HG03565 (cell line): Measurements from ENCODE around the gene PRKD1.

ENCODE experiments used
- ATAC-seq: cut with Tn5 transposase; IDR thresholded peaks from one replicate; pipeline ENCODE4 v1.9.1; 2021; ENCODE audit warnings: mild to moderate bottlenecking, moderate library complexity; ENCODE audit not compliant: unreplicated experiment

The PRKD1 gene

DNA sequence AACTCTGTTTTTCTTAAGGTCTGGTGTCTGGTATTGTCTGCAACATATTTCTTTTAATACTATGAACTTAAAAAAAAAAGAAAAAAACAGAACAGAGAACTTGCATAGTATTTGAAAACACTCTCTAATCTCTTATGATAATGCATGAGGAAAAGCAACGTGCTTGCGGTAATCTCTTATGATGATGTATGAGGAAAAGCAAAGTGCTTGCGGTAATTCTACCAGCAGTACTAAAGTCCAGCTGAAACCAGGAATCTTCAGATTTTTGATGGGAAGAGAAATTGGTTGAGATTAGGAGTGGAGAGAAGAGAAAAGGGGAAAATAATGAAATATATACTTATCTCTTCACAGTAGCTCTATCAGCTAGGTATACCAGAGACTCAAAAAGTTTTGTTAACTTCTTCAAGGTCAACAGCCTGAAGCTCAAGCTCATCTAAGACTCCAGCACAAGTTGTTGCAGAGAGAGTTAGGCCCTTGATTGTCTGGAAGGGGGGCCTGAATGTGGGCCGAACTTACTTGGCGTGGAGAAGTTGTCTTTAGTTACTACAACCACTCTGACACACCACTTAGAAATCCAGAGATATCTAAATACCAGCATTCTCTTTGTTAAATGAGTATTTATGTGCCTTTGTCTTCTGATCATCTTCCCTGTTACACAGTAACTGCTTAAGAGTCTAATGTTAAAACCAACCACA is 240.4 kb downstream of the PRKD1 start:
- no peak for ATAC-seq

DNA sequence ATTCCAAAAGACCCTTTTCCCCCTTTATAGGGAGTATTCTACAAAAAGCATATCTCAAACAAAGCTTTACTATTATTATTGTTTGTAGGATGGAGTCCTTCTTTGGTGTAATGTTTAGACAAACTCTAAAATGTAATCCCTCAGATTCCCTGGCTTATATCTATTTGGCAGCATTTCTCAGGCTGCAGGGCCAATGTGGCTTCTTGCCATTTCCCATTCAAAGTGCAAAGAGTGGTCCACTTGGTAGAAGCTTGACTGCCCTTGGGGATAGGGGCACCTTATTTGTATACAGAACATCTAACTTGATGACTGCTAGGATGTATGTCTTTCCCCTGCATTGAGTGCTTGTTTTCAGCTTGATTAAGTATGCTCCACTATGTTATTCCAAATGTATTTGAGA is 242.7 kb downstream of the PRKD1 start:
- no peak for ATAC-seq

DNA sequence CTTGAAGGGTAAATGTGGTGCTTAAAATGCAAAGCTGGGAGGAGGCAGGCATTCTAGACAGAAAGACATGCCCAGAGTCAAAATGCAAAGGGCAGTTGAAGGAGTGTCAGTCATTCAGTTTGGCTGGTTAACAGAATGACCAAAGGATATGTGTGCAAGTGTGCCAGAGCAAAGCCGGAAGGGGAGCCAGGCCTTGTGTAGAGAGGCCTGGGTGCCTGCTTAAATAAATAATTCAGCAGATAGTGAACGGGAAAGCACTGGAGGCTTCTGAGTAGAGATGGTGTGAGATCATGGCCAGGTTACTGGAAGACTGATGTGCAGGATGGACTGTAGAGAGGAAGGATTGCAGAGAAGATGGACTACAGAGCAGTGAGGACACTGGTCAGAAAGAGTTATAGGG is 244.9 kb downstream of the PRKD1 start:
- ATAC-seq, result no peak

DNA sequence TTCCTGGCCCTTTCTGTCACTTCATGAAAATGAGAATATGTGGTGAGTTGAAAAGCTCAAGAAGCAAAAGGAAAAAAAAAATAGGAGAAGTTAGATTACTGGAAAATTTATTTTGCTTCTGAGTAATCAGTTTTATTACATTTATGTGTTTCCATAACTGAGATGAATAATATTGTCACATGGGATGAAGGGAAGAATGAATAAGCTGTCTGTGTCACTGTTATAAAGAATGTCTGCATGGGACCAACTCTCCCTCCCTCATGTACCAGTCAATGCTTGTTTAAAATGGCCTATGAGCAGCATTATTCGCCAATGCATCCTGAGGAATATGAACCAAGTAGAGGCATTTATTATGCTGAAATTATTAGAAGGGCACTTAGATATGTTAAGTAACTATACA is 246.3 kb downstream of the PRKD1 start:
- ATAC-seq, result no peak

- no peak for ATAC-seq
These were observed 252.9 kb downstream of the PRKD1 start for GRCh38 chr14:29674566-29675285.

DNA sequence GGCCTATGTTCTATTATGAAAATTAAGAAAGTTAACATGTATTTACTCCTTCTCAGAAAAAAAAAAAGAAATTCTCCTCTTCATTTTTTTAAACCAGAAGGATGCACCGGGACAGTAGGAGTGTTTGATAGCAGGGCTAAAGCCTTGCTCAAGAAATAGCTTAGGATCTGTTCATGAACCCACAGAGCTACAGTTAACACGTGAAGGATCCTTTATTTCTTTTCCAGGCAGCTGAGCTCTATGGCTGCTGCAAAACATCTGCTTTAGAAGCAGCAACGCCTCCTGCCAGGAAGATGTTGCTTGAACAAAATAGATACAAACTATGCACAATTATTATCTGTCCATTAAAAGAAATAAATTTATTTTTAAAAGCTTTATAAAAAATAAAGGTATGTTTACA is 254.8 kb downstream of the PRKD1 start:
- no peak for ATAC-seq

- no peak for ATAC-seq
These were observed 256.6 kb downstream of the PRKD1 start for GRCh38 chr14:29671034-29671433.

GRCh38 chr14:29668201-29668600 is 259.4 kb downstream of the PRKD1 start:
- ATAC-seq, result no peak

- no peak for ATAC-seq
These were observed 263.1 kb downstream of the PRKD1 start for GRCh38 chr14:29664515-29664914.

DNA sequence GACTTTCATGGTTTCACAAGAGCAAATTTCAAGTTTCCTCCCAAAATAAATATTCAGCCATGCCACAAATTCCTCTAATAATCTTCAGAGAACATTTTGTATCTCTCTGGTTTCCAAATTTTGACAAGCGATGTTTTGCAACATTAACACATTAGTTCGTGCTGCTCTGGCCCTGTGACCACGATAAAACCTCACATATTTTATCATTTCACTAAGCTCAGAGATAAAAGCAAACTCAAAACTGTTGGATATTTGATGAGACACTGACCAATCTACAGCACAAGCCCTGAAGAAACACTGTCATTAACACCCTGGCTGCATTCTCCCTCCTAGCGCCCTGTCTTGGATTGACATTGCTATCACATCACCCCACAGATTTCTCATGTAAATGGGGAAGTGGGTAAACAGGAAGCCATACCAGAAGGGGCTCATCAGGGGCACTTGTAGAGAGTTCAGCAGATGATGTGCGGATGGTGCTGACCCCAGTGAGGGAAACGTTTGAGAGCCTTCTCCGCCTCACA is 264.3 kb downstream of the PRKD1 start:
- ATAC-seq, result no peak

DNA sequence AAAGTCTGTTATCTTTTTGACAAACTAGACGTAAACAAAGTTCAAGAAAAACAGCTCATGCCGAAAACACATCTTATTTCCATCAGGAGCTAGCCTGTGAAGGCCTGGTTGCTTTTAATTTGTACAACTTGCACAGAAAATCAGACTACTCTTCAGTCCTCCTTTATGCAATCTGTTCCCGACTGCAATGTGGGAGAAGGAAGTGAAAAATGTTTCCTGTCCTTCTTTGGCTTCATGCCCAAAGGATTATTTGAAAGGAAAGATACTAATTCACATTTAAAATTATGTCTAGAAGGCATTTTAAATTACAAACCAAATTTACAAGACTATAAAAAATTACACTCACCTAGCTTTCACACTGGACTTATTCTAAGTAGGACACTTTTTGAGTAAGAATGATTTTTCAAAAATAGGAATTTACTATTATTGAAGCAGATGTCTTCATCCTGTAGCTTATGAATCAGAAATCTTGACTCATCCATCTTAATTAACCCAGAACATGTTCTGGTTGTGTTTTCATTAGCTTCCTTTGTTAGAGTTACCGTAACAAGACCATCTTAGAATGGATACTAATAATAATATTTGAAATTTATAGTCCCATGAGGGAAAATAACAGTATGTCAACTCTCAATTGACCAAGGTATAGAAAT is 272.6 kb downstream of the PRKD1 start:
- ATAC-seq, result no peak

DNA sequence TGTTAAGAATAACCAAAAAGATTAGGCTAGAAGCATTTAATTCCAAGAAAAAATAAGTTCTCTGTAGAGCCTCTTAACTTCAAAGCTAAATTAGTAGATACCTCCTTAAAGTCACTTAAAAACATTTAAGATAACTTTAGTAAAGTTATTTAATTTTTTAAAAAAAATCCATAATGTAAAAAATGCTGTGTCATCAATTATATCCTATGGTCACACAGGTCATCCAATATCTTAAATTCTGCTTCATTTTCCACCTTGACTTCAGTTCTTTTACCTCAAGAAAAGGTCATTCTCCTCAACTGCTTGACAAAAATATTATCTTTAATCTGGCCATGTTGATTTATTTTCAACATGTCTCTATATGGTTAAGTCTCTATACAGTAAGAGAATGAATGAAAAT is 274.3 kb downstream of the PRKD1 start:
- ATAC-seq, result no peak

DNA sequence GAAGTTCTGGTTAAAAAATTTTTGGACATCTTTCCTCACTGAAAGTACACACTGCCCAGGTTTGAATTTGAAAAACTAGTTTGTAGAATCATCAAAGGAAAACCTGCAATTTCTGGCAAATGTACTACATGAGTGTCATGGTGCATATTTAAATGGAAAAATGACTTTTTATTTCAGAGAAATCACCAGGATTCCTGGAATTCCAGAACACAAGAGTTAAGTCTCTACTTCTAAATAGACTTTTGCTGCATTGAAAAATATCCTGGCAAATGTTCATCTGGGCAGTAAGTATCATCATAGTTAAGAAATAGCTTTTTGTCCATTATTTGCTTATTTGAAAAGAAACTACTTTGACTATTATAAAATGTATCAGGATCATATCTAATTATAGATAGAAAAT is 275.1 kb downstream of the PRKD1 start:
- ATAC-seq, result no peak

DNA sequence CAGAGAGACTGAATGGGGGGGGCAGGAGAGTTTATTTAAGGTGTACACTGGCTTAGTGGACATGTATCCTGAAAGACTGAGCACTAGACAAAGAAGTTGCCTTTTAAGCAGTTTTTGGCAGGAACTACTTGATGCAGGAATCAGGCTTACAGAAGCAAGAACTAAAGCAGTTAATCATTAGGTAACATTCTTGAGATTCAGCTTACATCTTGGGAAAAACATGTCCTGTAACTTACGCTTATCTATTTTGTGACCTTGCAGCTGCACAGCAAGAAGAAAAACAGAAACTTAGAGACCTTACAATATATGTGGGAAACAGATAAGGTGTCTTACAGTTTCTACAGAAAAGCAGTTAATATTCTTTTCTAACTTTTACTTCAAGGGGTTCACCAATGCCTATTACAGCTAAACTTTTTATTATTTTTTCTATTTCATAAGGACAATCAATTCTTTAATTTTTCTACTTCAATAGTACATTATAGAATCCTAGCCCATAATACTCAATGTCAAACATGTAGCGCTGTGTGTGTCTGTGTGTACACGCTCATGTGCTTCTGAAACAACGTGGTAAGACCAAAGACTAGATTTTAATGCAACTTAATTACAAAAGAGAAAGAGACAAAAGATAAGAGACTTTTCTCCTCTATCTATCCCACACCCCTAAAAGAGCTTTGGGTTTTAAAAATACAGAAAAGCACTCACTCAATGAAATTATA is 276.9 kb downstream of the PRKD1 start:
- ATAC-seq, result no peak

DNA sequence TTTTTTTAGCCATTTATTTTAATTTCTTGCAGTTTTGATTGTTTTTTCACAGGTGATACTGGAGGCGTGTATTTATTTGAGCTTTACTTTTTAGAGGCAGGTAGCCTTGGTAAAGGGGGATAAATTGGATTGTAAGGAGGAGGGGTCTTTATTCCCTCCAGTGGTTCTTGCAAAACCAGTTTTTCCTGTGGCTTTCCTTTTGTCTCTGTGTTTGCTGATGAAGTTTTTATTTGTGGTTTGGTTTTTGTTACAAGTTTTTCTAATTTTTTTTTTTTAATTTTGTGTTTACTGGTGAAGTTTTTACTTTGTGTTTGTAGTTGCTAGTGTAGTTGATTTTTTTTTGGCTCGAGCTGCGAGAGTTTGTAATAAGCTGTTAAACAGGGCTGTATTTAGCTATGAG is 278.5 kb downstream of the PRKD1 start:
- ATAC-seq, result no peak

DNA sequence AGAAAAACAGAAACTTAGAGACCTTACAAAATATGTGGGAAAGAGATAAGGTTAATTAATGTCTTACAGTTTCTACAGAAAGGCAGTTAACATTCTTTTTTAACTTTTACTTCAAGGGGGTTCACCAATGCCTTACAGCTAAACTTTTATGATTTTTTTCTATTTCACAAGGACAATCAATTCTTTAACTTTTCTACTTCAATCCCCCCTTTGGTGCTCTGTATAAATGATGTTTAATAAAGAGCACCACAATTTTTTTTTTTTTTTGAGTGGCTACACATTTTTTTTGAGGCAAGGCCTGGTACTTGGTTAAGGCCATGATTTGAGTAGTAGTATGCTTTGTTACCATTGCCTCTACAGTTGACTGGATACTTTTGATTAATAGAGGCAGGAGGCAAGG is 279.6 kb downstream of the PRKD1 start:
- ATAC-seq, result no peak

DNA sequence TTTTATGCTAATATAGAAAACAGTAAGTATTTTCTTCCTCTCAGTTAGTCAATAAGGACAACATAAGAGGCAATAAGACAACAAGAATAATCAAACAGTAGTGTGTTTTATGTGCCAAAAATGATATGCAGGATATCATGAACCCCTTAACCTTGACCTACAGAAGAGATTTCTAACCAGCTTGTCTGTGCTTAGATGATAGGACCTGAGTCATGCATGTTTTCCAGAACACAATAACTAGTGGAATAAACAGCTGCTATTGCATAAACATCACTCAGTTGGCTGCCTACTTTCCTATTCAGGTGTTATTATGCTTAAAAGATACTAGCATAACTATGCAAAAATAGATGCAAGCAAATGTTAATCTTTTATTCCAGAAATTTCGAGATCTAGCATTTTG is 282.5 kb downstream of the PRKD1 start:
- ATAC-seq, result no peak

GRCh38 chr14:29643433-29644211 is 284.0 kb downstream of the PRKD1 start:
- no peak for ATAC-seq

GRCh38 chr14:29637411-29637810 is 290.2 kb downstream of the PRKD1 start:
- no peak for ATAC-seq

DNA sequence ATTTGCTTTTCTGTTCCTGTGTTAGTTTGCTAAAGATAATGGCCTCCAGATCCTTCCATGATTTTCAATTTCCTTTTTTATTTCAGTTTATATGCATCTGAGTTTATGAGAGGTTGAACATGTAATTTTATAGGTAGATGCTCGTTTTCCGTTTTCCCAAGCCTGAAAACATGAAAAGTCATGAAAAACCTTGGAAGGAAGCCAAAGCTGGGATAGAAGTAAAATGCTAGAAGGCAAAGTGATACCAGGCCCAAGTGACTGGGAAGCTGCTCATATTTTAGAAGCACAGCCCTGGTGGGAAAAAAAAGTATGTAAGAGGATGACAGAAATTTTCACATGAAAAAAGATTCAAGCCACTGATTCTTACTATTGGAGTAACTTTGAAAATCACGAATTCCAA is 290.8 kb downstream of the PRKD1 start:
- no peak for ATAC-seq
